ENCODE data around the gene FPR2.
"Not testable (repeated sequence)": the region's sequence is repeated elsewhere in the genome, so short reads cannot be mapped to it uniquely, and the experiment has no call there.

FPR2 gene

DNA sequence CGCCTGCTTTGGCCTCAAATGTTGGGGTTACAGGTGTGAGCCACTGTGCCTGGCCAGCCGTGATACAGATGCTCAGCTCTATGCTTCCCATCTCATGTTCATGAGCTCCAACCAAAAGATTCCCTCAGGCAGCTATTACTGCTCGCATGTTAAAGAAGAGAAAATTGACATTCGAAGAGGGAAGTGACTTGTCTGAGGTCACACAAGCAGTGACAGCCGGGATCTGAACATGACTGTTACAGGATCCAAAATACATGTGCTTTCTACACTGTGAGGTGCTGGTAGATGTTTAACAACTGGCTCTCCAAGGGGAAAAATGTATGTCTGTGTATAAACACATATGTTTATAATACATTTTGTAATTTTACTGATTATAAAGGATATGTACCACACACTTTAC, 20.6 kb upstream of the FPR2 start:
- no peak for DNase-seq (ENCODE audit: low spot score)

DNA sequence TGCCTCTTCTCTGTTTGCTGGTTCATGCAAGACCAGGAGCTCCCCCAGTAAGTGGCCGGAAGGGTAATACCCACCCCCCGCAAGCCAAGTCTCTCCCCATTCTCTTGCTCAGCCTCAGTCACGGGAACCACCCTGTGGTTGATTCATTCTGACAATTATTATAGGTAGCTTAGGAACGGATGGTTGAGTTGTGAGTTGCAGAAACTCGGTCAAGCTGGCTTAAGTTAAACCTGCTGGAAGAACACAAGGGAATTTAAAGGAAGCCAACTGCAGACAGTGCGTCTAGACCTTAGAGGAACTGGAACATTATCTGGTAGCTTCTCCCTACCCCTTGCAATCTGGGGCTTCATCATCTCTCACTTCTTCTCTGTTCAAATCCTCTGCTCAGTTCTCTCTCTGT, 18.2 kb upstream of the FPR2 start:
- DNase-seq (ENCODE audit: low spot score), result no peak

DNA sequence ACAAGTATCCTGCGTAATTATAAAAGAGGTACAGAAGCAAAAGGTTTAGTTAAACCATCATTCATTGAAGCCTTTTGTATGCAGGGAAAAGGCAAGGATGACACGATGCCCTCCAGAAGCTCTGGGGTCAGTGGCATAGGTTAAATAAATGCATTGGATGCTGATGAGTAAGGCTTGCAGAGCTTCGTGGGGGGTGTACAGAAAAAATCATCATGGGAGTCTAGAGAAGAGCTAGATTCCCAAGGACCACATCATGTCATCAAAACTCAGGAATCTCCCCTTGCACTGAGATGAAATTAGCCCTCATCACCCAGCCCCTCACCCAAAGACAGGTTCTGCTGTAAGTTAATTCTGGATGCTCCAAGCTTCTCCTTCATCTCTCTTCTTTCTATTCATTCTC, 17.6 kb upstream of the FPR2 start:
- DNase-seq (ENCODE audit: low spot score), result no peak

DNA sequence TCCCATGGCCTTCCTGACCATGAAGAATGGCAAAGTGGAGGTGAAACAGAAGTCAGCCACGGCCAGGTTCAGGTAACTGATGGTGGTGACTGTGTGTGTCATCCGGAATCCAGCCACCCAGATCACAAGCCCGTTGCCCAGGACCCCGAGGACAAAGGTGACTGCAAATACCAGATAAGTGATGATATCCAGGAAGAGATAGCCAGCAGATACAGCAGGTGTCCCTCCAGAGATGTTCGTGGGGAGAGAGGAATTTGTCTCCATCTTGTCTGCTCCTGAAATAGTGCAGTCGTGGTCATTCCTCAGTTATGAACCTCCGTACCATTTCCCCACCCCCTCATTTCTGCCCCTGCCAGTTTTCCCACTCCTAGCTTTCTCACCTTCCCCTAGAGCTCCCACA, 14.2 kb upstream of the FPR2 start:
- DNase-seq (ENCODE audit: low spot score), result no peak

DNA sequence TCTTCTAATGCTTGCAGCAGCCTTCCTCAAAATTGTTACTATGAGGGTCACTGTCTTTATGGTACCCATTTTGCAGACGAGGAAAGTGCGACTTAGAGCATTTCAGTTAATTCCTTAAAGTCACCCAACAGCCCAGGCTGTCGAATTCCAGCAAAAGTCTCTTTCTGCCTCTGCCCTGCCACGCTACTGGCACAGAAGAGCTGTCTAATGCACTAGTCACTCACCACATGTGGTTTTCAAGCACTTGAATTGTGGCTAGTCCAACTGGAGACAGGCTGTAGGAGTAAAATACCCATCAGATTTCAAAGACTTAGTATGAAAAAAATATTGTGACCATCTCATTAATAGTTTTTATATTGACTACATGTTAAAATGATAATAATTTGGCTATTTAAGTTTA, 11.0 kb upstream of the FPR2 start:
- no peak for DNase-seq (ENCODE audit: low spot score)

DNA sequence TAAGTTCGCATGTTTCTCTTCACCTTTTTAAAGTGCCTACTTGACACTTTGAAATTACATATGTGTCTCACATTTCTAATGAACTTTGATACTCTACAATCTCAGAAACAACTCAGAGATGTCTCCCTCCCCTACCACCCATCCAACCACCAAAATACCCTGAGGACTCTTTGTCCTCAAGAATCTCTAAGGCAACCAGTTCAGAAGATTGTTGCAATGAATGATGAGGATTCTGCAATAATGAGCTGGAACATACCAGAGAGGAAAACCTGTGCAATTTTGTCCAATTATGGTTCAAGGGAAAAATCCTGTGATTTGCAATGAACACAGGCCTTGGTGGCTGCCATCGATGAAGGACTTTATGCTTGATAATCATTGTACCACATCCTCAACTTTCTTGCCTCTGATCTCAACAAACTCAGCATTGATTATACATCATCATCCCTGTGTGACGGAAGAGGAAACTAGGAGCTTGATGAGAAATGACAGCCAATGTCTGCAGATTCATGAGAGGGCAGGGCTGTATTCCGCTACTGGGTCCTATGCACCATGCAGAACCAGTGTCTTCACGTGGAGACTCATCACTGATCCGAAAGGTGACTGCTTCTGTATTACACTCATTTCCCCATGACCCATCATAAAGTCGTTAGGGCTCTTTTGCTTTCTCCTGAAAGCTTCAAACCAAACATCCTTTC, 10.4 kb upstream of the FPR2 start:
- DNase-seq (ENCODE audit: low spot score), result no peak

DNA sequence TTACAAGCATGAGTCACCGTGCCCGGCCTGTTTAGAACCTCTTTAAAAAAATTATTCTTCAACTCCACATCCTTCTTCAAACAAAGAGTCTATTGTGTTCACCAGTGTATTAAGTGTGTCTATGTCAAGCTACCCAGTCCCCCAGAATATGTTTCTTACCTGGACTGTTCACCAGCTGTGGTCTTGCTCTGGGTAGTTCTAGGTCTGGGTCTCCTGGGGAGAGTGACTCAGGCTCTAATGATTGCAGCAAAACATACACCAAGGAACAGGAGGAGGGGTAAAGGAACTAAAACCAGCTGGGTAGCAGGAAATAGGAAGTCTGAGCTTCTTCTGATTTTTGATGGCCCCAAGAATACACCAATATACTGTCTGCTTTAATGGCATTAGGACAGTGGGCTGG, 9.3 kb upstream of the FPR2 start, which contains the start of gene FPR1:
FPR1 (minus strand) TSS at position 224 of the 400 bp plus-strand sequence. CDS start 4,884 bp downstream, outside the sequence.
- DNase-seq (ENCODE audit: low spot score), result no peak

DNA sequence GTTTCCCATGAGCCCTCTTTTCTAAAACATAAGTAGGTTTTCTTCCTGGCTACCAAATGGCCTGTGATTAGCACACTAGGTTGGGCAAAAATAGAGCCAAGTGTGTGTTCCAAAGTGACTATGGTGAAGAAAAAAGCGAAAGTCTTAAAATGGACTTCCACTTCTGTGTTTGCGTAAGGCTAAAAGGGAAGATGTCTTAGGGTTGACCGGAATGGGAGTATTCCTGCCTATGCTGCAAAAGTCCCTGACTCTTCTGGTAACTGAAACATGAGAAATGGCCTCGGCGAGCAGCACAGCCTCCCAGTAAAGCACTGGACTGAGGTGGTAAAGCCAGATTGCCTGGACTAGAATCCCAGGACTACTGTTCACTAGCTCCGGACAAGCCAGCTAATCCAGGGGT, 6.9 kb upstream of the FPR2 start:
- no peak for DNase-seq (ENCODE audit: low spot score)

DNA sequence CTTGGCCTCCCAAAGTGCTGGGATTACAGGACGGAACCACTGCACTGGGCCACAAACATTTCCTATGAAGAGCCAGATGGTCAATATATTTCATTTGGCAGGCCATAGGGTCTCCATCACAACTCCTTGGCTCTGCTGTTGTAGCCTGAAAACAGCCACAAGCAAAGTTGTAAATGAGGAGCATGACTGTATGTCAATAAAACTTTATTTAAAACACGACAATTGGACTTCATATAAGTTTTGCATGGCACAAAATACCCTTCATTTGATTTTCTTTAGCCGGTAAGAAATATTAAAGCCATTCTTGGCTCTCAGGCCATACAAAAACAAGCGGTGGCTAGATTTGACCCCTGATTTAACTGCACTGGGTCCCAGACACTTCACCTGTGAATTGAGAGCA, 6.2 kb upstream of the FPR2 start:
- DNase-seq (ENCODE audit: low spot score), result no peak

DNA sequence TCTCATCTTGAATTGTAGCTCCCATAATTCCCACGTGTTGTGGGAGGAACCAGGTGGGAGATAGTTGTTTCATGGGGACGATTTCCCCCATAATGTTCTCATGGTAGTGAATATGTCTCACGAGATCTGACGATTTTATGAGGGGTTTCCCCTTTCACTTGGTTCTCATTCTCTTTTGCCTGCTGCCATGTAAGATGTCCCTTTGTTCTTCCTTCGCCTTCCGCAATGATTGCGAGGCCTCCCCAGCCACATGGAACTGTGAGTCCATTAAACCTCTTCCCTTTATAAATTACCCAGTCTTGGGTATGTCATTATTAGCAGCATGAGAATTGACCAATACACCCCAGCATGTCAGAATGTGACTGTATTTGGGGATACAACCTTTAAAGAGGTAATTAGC, 5.4 kb upstream of the FPR2 start:
- DNase-seq (ENCODE audit: low spot score), result no peak

DNA sequence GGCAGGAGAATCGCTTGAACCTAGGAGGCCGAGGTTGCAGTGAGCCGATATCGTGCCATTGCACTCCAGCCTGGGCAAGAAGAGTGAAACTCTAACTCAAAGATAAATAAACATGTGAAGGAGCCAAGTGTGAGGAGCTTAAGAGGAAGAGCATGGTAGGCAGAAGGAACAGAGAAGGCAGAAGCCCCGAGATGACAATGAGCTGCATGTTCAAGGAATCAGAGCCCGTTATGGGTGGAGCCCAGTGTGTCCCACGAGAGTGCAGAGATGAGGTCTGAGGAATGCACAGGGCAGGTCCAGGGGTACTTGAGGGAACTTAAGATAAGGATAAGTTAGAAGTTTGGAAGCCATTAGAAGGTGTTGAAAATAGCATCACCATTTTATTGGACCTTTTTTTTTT, 716 bp downstream of the FPR2 start:
- no peak for DNase-seq (ENCODE audit: low spot score)

DNA sequence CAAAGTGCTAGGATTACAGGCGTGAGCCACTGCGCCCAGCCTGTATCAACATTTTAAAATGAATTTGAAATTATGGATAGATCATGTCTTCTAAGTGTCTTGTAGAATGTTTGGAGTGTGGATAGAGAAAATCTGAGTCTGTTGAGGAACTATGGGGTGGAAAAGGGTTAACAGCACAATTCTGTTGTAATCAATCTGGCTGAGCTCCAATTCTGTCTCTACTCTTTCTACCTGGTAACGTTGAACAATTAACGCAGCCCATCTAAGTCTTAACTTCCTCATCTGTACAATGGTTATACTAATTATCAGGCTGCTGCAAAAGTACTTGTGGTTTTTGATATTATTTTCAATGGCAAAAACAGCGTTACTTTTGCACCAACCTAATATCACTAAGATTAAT, 4.1 kb downstream of the FPR2 start:
- DNase-seq (ENCODE audit: low spot score), result no peak

DNA sequence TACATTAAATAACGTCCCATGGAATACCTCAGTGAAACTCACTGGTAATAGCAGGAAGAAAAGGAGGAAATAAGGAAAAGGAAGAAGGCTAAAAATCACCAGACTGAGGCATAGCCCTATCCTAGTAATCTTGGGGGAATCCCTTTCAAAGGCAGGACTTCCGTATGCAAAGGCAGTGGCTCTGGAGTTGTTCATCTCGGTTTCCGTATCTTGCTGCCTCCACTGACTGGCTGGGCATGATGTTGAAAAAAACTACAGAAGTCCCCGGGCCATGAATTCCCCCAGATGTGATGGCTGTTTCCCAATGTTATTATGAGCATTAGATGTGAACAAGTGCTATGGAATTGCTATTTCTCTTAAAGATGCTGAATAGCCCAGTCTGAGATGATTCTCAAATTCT, 5.5 kb downstream of the FPR2 start:
- no peak for DNase-seq (ENCODE audit: low spot score)

DNA sequence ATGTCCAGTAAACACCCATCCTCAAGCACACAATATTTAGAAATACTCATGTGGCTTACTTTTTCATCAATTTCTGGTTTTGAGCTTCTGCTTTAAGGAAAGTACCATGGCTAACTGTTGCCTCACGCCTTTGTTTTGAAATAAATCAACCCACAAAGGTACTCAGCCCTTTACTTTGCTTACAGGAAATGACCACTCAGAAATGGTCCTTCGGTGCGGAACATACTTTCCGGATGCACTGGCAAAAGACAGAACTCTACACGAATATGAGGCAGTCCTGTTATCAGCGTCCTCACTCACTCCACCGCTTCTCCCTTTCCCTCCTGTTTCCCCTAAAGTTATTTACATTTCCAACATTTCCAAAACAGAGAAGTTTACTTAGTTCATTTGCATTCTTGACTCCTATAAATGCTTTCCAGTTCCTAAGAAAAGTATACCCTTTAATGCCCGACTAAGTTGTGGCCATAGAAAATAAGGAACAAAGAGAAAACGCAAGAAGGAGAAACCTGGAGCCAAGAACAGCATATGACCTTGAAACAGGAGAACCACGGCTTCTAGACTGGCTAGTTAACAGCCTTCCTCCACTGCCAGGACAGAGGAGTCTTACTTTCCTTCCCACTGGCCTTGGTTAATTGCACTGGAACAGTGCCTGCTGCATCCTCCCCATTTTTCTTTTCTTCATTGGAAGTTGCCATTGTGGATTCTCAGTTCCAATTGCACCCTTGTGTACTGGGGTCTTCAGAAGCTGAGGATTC, 10.6 kb downstream of the FPR2 start:
- no peak for DNase-seq (ENCODE audit: low spot score)

DNA sequence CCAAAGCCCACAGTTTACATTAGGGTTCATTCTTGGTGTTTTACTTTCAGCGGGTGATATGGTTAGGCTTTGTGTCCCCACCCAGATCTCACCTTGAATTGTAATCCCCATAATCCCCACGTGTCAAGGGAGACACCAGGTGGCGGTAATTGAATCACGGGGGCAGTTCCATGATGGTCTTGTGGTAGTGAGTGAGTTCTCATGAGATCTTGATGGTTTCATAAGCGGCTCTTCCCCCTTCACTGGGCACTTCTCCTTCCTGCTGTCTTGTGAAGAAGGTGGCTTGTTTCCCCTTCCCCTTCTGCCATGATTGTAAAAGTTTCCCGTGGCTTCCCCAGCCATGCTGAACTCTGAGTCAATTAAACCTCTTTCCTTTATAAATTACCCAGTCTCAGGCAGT, 12.0 kb downstream of the FPR2 start:
- no peak for DNase-seq (ENCODE audit: low spot score)

DNA sequence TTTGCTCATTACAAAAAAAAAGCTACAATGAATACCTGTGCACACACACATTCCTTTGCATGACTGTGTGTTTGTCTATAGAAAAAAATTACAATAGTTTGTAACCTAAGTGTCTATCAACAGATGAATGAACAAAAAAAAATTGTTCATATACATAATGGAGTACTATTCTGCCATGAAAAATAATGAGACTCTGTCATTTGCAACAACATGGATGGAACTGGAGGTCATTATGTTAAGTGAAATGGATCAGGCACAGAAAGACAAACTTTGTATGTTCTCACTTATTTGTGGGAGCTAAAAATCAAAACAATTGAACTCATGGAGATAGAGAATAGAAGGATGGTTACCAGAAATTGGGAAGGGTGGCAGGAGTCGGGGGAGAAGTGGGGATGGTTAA, 15.6 kb downstream of the FPR2 start:
- not testable (repeated sequence) for DNase-seq (ENCODE audit: low spot score)

DNA sequence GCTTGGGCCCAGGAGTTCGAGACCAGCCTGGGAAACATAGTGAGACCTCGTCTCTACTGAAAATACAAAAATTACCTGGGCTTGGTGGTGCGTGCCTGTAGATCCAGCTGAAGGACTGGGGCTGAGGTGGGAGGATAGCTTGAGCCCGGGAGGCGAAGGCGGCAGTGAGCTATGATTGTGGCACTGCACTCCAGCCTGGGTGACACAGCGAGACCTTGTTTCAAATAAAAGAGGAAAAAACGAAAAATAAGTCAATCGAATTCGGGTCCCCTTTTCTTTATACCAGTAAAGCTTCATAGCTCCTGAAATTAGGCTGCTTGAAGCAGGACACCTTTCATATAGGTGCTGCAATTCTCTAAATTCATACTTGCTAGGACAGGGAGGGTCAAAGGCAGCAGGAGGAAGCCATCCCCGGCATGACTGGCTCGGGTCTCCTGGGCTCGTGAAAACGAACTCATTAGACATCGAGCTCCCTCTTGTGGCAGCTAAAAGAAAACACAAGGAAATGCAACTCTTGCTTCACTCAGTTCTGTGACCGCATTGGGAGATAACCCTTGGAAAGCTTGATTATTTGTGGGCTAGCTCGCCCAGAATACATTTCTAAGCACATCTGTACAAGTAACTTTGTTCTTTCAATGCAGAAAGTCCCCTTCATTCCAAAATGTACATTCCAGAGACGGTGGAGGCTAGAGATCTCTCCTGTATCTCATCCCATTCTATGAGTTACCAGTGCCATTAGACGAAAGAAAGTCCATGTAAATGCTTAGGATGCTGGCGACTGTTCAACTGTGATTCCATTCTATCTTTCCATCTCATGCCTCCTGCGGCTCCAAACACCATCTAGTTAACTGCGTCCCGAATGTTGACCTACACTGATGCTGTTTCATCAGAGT, 16.8 kb downstream of the FPR2 start:
- DNase-seq (ENCODE audit: low spot score), result peak; percentile 66

DNA sequence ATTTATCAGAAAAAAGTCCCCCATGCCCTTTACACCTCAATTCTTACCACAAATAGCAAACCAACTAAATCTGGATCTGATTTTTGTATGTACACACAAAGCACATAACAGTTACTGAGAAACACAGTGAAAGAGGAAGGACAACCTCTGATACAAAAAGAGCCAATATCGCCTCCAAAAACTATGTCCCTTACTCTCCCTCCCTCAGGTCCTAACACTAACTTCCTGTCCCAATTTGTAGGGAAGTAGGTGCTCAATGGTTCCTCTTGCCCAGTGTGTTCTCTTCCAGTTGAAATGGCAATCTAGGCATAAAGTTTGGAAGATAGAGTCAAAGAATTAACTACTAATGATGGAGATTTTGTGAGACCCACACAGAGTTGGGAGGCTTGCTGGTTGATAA, 18.2 kb downstream of the FPR2 start:
- DNase-seq (ENCODE audit: low spot score), result no peak

DNA sequence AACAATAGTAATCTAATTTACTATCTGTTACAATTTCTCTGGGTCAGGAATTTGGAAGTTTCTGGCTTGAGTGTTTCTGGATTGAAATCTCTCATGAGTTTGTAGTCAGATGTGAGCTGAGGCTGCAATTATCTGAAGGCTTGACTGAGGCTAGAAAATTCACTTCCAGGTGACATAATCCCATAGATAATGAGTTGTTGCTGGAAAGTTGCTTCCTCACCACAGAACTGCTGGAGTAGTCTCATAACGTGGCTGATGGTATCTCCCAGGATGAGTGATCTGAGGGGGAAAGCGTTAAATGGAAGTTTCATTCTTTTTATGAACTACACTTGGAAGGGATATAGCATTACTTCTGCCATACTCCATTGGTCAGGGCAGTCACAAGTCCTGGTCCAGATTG, 18.7 kb downstream of the FPR2 start:
- no peak for DNase-seq (ENCODE audit: low spot score)

DNA sequence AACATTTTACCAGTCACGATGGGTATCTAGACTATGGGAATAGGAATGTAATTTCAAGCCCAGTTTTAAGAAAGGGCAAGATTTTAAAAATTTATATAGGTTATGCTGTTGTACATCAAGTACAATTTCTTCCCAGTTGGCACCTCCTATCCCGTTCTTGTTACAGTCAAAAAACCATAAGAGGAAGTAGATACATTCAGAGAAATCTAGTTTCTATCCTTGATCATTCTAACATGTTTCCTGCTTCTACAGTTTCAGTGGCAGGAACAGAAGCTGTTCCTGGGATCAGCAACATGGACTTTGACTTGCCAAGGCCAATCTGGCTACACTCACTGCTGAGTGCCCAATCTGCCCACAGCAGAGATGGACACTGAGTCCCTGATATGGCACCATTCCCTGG, 19.3 kb downstream of the FPR2 start:
- DNase-seq (ENCODE audit: low spot score), result no peak

DNA sequence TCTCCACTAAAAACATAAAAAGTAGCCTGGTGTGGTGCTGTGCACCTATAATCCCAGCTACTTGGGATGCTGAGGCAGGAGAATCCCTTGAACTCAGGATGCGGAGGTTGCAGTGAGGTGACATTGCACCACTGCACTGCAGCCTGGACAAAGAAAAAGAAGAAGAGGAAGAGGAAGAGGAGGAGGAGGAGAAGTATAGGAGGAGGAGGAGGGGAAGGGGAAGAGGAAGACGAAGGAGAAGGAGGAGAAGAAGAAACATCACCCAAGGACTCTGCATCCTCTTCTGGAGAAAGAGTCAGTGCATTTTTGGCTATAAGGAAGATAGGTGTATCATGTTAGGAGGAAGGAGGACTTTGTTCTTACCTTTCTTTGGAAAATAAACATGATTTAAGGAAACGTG, 21.0 kb downstream of the FPR2 start:
- no peak for DNase-seq (ENCODE audit: low spot score)

DNA sequence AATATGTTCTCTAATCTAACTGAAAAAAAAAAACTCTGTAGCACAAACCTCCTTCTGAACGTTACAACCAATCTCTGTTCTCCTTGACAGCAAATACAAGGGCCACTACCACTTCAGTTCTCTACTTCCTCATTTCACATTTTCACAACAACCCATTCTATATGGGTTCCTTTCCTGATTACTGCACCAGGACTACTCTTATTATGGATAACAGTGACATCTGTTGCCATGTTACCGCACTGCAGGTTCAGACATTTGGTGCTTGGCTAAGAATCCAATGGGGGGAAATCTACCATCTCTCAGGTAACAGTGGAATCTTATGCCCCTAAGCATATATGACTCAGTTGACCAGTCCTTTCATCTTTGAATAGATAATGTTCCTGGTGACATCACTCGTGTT, 22.4 kb downstream of the FPR2 start:
- no peak for DNase-seq (ENCODE audit: low spot score)
